SIG-M5 treated with dmso at 0.1 percent for 504 hours (cell line): Measurements from ENCODE around the gene ERC2.

Experiments
- DNase-seq: peaks from one replicate; lab custom pipeline; 2025; ENCODE audit not compliant: unreplicated experiment; lab: John Stamatoyannopoulos, UW

Gene ERC2

GRCh38 chr3:56012721-56013120 is 455.5 kb downstream of the ERC2 start:
- DNase-seq: no peak

DNA sequence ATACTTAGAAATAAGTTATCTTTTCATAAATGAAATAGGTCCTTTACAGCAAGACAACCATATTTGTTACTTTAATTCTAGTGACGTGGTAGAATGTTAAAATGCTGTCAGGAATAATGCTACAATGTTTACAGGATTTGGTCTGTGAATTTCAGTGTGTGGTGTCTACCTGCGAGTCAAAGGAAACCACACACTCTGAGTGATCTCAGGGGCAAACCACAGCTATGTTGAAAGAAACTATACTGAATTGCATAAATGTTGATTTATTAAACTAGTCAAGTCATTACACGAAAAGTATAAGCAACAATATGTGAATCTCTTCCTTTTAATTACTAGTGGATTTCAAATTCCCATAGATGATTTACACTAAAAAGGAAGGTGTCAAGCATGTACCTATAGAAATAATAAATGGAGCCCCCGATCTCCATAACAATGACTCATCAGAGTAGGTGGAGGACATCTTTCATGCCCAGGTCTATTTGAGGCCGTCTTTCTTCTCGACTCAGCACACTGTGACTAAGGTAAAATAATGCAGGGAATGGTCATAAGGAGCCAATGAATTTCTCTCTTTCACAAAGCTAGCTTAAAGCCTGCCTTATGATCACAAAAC is 463.0 kb downstream of the ERC2 start:
- DNase-seq: no peak

DNA sequence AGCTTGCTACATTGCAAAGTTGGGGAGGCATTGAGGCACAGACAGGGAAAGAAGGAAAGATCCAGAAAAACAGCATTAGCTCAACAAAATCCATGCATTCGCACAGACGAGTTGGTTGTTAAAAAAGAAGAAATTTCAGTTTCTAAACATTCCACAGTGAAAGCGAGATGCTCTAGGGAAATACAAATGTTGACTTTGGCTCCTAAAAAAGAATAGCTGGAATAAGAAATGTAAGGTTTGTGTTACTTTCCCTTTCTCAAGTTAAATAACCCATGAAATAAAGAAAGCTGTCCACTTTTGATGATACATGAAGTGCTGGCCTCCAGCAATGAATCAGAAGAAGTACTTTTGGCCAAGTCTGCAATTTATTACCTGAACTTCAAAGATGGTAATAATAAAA is 465.1 kb downstream of the ERC2 start:
- no peak for DNase-seq

- DNase-seq: no peak
Observed at GRCh38 chr3:56001991-56002390, 466.3 kb downstream of the ERC2 start.

GRCh38 chr3:56001537-56001936 is 466.7 kb downstream of the ERC2 start:
- DNase-seq: no peak

DNA sequence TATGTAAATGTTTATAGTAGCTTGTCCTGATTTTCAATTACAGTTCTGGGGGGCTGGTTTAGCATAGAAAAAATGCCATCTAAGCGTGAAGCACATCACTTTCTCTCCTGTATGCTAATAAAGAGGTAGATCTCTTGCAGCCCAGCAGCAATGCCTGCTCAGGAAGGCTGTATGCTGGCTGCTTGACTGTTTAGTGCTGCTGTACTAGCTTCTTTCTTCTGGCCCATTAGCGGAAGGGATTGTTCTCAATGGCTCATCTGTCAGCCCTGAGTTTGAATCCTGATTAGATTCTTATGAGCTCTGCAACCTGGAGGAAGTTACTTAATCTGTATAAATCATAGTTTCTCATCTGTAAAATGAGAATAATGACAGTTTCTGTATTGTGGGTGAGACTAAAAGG is 478.9 kb downstream of the ERC2 start:
- no peak for DNase-seq

DNA sequence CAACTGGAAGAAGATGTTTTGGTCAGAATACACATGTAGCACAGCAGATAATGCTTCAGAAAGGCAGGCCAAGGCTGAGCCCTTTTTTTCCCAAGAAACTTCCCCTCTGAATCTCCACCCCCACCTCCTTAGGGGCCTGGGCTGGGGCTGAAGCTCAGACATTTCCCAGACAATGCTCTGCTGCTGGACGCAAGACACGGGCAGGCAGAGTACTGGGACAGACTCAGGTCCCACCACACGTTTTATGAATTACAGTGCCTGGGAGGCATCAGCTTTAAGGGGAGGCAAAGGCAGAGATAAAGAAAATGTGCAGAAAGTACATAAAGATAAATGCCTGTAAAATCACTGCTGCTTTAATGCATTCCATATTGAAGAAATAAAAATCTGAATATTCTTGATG is 479.4 kb downstream of the ERC2 start:
- DNase-seq: no peak

- no peak for DNase-seq
Observed at GRCh38 chr3:55984626-55985025, 483.6 kb downstream of the ERC2 start.

DNA sequence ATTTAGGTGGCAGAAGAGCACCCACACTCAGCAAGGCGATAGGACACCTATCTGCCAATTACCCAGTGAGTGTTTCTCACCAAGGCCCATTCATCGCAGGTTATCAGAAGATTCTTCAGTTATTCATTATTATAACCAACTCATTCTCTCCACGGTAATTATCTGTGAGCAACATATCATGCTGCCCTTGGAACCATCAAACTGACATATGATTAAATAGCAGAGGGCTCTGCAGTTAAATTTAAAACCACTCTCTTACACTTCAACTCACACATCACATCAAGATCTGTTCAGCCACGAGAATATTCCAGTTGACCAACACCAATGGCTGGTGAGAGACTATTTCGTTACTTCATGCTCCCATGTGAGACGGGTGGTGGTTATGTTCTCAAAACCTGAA is 489.3 kb downstream of the ERC2 start:
- no peak for DNase-seq

DNA sequence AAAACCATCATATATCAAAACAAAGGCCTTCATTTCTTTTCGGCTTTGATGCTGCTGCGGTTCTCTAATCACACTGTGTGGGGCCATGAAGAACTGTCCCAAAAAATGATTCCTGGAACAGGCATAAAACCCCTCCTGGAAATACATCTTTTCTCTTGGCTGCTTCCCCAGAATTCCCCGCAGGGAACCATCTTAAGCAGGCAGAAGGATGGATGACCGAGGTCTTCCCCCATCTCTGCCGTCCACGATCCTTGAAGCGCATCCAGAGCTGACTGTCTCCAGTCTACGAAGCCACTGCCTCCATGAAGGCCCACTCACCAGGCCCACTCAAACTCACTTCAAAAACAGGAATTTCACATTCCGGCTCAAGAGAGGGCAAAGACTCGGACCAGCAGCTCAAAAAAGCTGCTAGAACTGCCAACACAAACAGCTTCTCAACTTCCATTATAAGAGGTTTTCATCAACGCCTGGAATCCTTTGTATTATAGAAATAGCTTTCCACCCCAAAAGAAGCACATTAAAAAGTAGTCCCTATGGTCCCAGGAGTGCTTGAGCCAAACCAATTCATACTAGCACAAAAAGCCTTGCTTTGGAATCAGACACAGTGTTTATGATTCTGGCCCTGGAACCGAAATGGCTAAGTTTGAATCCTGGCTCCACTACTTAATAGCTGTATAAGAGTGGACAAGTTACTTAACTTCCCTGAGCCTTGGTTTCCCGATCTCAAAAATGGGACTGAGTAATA is 493.7 kb downstream of the ERC2 start:
- no peak for DNase-seq

DNA sequence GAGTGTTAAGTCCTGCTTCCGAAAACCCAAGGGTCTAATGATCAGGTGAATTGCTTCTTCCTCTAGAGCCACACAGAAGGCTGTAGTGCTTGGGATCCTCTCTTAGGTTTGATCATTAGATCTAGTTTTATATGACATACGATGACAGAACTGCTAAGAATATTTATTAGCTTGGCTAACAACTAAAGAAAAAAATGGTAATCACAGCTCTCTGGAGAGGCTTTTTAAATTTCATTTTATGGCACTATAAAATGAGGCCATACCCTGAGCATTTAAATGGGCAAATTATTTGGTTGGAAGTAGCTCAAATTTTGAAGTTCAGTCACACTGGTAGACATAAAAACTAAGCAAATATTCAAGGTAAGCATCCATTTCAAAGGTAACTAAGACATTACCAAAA is 498.6 kb downstream of the ERC2 start:
- DNase-seq: no peak

GRCh38 chr3:55968331-55968730 is 499.9 kb downstream of the ERC2 start:
- no peak for DNase-seq

DNA sequence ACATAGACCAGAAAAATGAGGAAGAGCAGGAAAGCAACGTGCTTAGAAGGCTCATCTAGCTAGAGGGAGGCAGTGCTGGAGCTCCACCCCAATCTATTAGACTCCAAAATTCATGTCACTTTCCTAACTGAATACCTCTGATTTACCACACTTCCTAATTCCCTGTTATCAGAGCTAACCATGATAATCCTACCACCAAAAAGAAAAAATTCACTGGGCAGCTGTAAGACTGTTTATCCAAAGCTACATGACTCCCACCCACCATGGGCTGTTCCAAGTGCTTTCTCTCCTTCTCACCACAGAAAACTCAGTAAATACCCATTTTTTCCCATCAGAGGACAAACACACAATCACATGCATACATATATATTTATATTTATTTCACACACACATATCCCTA is 501.7 kb downstream of the ERC2 start:
- DNase-seq: no peak

GRCh38 chr3:55965776-55966175 is 502.5 kb downstream of the ERC2 start:
- DNase-seq: peak; percentile 1

DNA sequence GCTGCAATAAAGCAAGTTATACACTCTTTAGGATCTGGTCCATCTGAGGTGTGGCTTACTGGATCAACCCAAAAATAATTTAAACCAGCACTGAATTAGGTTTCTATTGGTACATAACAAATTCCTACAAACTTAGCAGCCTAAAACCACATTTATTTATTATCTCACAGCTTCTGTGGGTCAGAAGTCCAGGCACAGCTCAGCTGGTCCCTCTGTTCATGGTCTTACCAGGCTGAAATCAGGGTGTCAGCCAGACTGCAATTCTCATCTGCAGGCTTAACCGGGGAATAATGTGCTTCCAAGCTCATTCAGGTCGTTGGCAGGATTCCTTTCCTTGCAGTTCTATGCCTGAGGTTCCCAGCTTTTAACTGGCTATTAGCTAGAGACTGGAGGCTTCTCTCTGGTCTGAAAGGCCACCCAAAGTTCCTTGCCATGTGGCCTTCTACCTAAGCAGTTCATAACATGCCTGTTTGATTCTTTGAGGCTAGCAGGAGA is 503.7 kb downstream of the ERC2 start:
- no peak for DNase-seq

GRCh38 chr3:55963601-55964000 is 504.7 kb downstream of the ERC2 start:
- DNase-seq: no peak

GRCh38 chr3:55959471-55960080 is 508.7 kb downstream of the ERC2 start:
- no peak for DNase-seq

DNA sequence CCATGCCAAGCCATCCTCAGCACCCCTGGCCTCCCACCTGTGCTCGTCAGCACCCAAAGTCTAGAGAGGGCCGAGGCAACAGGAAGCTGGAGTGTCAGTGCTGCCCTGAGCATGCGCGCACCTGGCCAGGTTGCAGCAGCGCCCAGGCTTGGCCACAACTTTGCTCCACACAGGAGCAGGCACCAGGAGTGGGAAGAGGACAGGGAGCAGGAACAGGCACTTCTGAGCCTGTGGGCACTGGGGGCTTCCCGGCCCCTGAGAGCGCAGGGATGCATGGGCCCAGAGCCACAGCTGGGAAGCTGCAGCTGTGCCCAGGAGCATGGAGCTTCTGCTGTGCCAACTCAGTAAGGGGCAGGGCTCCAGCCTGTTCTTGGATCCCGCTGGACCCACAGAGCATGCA is 509.7 kb downstream of the ERC2 start:
- no peak for DNase-seq

- no peak for DNase-seq
Observed at GRCh38 chr3:55955891-55956477, 512.3 kb downstream of the ERC2 start.

DNA sequence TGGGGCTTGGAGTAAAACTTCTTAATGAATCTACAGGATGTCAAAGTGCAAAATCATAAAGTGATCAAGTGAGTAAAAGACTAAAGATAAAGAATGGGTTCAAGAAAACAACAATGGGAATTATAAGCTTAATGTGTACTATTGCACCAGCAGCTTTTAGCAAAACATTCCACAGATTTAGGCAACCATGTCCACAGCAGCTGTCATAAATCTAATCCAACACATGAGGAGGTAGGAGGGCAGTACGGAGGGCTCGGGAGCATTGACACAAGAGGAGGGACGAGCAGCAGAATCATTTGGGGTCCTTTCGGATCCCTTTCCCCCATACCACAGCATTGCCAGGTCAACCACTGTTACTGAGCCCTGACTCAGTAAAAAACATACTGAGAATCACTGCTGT is 516.9 kb downstream of the ERC2 start:
- no peak for DNase-seq

DNA sequence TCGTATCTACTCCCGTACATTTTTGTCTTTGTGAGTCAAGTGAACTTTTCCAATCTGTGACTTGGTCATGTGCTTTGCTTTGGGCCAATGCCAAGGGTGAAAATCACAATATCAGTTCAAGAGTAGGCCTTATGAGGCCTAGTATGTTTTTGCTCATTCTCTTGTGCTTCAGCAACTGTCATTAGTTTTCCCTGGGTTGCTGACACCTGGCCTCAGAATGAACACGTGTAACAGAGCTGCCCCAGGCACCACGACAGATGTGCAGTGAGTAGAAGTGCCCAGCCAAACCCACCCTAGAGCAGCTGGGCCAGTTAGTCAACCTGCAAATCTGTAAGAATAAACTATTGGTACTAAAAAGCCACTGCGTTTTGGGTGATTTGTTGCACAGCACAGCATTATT is 520.9 kb downstream of the ERC2 start:
- no peak for DNase-seq

DNA sequence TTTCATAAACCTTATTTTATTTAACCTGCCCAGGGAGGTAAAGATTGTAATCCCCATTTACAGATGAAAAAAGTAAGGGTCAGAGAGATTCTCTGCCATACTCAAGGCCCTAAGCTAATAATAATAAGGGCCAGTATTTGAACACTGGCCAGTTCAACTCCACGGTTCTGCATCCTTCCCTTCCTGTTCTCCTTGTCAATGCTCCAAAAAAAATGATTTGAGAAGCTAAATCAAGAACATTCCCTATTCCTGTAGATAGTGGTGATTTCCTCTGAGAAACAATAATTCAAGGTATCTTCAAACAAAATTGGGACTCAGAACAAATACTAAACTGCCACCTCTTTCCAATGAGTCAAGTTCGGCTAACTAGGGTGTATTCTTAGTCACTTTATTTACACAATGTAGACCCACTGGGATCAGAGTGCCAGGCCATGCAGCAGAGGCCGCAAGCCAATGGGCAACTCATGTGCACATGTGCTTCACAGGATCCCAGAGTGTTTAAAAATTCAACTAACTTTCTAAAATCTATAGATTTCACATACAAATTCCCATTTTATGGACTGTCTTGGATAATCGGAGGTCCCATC is 521.6 kb downstream of the ERC2 start:
- DNase-seq: no peak
